Panc1 (cell line): ENCODE data around the gene CD9. TPM values are rescaled to one million over a fixed set of nuclear protein-coding genes. Genes with fewer than 3 reads are reported as not detected.

ENCODE experiments used
- ATAC-seq: fragments of 200-7000 bp; cut with Tn5 transposase; 2 replicates; pipeline ENCODE4 v1.9.1; 2020; ENCODE audit warnings: mild to moderate bottlenecking, moderate library complexity
- BruUV-seq: library from RNA; stranded (reverse); fragments of 400-500 nt; replicated peaks from 2 replicates; lab custom pipeline; 2021; lab: Mats Ljungman, UMichigan
- CTCF ChIA-PET: fragments of 300-600 bp; sonication (Branson Sonifier 250); formaldehyde crosslinking; loops from one replicate; lab custom pipeline; 2022; ENCODE audit warnings: antibody characterized with exemption; lab: Charles Lee
- POLR2A ChIA-PET: fragments of 300-600 bp; sonication (Branson Sonifier 250); formaldehyde crosslinking; loops from one replicate; lab custom pipeline; 2022; ENCODE audit warnings: antibody characterized with exemption; lab: Charles Lee
- DNase-seq: peaks from one replicate; pipeline ENCODE4 v3.0.0-alpha.2; 2010; ENCODE audit warnings: low read depth, low spot score
- H3K27ac ChIP-seq: 2 replicates; pipeline ENCODE4 v1.5.1; 2011; ENCODE audit warnings: mild to moderate bottlenecking, low read length, inconsistent platforms
- H3K27me3 ChIP-seq: fragments of 200-500 bp; sonication (Bioruptor generic); 2 replicates; pipeline ENCODE4 v1.6.0; 2014; ENCODE audit warnings: low read length, inconsistent platforms; ENCODE audit not compliant: control insufficient read depth, insufficient read depth
- H3K36me3 ChIP-seq: fragments of 200-500 bp; sonication (Bioruptor generic); 2 replicates; pipeline ENCODE4 v1.5.1; 2014; ENCODE audit warnings: inconsistent platforms, mild to moderate bottlenecking, low read length, moderate library complexity; ENCODE audit not compliant: control insufficient read depth, insufficient read depth
- H3K4me1 ChIP-seq: 2 replicates; pipeline ENCODE4 v1.5.1; 2011; ENCODE audit warnings: inconsistent platforms, mild to moderate bottlenecking, low read length, moderate library complexity; ENCODE audit not compliant: control insufficient read depth, insufficient read depth
- H3K4me3 ChIP-seq, 2 experiments: 2 replicates each; pipeline ENCODE4 v1.5.1; 2011 to 2012; ENCODE audit warnings: low read depth in 2 of 2, low read length in 2 of 2, mild to moderate bottlenecking in 2 of 2, inconsistent platforms in 1 of 2, moderate library complexity in 1 of 2
- H3K9me3 ChIP-seq: fragments of 200-500 bp; sonication (Bioruptor generic); 2 replicates; pipeline ENCODE4 v1.5.1; 2014; ENCODE audit warnings: low read depth, mild to moderate bottlenecking, inconsistent platforms, low read length, moderate library complexity; ENCODE audit not compliant: control insufficient read depth, insufficient read depth
- CTCF ChIP-seq: fragments of 450-650 bp; IDR thresholded peaks from 2 replicates; pipeline ENCODE4 v1.5.1; 2017; ENCODE audit warnings: mild to moderate bottlenecking
- POLR2AphosphoS5 ChIP-seq: IDR thresholded peaks from 2 replicates; pipeline ENCODE4 v1.6.1; 2012; ENCODE audit warnings: mild to moderate bottlenecking, low read depth, low read length, moderate library complexity
- SIN3A ChIP-seq: IDR thresholded peaks from 2 replicates; pipeline ENCODE4 v1.6.1; 2012; ENCODE audit warnings: low read depth, mild to moderate bottlenecking, low read length, moderate library complexity, borderline replicate concordance; ENCODE audit not compliant: insufficient read depth
- TCF7L2 ChIP-seq: IDR thresholded peaks from 2 replicates; pipeline ENCODE4 v1.6.1; 2011; ENCODE audit warnings: mild to moderate bottlenecking, low read depth, low read length, inconsistent platforms
- in situ Hi-C: cut with HindIII; loops from 2 replicates; pipeline ENCODE4 v1.10.0; 2016; ENCODE audit warnings: low sequenced_read_pairs, low pct_unique_long_range_greater_than_20kb
- intact Hi-C: fragments of 100-400 bp; cut with micrococcal nuclease; formaldehyde crosslinking; loops from one replicate; pipeline ENCODE4 v1.10.0; 2022; ENCODE audit not compliant: unreplicated experiment
- total RNA-seq: library from RNA; stranded (reverse); gene quantifications from one replicate; pipeline ENCODE4 v1.2.1, GENCODE V29; 2021; ENCODE audit not compliant: unreplicated experiment
- TF ChIP-seq, protein P1 (sequence below), 2 experiments: IDR thresholded peaks; 2 replicates each; pipeline ENCODE4 v1.6.1; 2011 to 2012; ENCODE audit warnings: low read depth in 2 of 2, control low read depth in 1 of 2, low read length in 1 of 2, mild to moderate bottlenecking in 1 of 2, moderate library complexity in 1 of 2; ENCODE audit not compliant: insufficient read depth in 1 of 2

CD9 gene
- total RNA-seq, 1 experiment from 2014 or later: 103 TPM

DNA sequence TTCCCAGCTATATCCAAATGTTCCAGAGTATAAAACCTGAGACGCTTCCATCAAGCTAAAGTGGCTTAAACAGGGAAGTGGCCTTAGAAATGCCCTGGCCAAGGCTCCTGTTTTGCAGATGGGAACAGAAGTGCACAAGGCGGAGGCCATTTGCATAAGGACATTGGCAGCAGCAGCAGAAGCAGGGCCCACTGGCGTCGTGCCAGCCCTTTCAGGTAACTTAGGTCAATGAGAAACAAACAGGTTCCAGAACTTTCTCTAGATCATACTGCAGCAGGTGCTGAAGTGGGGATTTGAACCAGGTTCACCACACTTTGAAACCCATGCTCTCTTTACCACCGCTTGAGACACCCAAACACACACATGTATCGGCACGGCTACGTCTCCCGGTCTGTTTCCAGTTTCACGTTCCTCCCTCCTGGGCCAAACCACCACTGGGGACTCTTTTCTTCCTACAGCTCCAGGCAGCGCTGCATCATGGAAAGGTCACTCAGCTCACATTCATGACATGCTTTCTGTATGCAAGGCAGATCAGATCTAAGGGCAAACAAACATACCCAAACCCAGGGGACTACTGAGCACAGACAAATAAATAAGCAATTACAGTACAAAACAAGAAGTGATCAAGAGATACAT is 64.3 kb downstream of the CD9 start:
- DNase-seq (no peak), ATAC-seq (no peak)
- in situ Hi-C loops: no loop called here
- Histone ChIP-seq H3K36me3 (no peaks in the 10 kb centered on the region), H3K27me3 (no peaks in the 10 kb centered on the region), H3K4me1 (no peaks in the 10 kb centered on the region), H3K9me3 (no peaks in the 10 kb centered on the region), H3K4me3 (no peak overlapping the region), H3K27ac (no peak overlapping the region)
- BruUV-seq: no TSS peak
- ChIA-PET CTCF (no interaction called here), POLR2A (no interaction called here)
- TF ChIP-seq, protein P1, sequence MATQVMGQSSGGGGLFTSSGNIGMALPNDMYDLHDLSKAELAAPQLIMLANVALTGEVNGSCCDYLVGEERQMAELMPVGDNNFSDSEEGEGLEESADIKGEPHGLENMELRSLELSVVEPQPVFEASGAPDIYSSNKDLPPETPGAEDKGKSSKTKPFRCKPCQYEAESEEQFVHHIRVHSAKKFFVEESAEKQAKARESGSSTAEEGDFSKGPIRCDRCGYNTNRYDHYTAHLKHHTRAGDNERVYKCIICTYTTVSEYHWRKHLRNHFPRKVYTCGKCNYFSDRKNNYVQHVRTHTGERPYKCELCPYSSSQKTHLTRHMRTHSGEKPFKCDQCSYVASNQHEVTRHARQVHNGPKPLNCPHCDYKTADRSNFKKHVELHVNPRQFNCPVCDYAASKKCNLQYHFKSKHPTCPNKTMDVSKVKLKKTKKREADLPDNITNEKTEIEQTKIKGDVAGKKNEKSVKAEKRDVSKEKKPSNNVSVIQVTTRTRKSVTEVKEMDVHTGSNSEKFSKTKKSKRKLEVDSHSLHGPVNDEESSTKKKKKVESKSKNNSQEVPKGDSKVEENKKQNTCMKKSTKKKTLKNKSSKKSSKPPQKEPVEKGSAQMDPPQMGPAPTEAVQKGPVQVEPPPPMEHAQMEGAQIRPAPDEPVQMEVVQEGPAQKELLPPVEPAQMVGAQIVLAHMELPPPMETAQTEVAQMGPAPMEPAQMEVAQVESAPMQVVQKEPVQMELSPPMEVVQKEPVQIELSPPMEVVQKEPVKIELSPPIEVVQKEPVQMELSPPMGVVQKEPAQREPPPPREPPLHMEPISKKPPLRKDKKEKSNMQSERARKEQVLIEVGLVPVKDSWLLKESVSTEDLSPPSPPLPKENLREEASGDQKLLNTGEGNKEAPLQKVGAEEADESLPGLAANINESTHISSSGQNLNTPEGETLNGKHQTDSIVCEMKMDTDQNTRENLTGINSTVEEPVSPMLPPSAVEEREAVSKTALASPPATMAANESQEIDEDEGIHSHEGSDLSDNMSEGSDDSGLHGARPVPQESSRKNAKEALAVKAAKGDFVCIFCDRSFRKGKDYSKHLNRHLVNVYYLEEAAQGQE (IDR thresholded peaks at IDR 0.05; ENCODE audit: insufficient read depth in 1 of 2, low read depth in 2 of 2, low read length in 1 of 2): no peak
- TF ChIP-seq TCF7L2 (no peak), POLR2AphosphoS5 (no peak), CTCF (no peak), SIN3A (no peak)
- intact Hi-C loops: no loop called here

DNA sequence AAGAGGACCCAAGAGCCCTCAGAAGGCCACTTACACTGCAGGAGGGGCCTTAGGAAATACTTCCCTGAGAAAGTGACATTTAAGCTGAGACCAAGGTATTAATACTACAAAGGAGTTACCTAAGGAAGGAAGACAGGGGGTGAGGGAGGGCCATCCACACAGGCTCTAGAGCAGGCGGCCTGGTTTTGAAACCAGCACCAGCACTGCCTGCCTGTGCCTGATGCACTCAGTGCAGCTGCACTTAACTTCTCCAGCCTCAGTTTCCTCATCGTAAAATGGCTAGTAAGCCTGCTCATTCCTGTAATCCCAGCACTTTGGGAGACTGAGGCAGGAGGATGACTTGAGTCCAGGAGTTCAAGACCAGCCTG is 64.8 kb downstream of the CD9 start:
- Histone ChIP-seq H3K27me3 (no peaks in the 10 kb centered on the region), H3K27ac (no peak overlapping the region), H3K36me3 (no peaks in the 10 kb centered on the region), H3K4me3 (no peak overlapping the region), H3K9me3 (no peaks in the 10 kb centered on the region), H3K4me1 (no peaks in the 10 kb centered on the region)
- intact Hi-C loops: no loop called here
- ChIA-PET CTCF (interaction anchor here (0.7 kb wide), 1 partner anchor 1200 kb away, joined by 6 read pairs; no protein-coding TSS in a partner anchor), POLR2A (no interaction called here)
- in situ Hi-C loops: no loop called here
- no peak for ATAC-seq
- TF ChIP-seq CTCF (no peak), SIN3A (no peak), POLR2AphosphoS5 (no peak), TCF7L2 (no peak)
- TF ChIP-seq, protein P1 (IDR thresholded peaks at IDR 0.05; ENCODE audit: insufficient read depth in 1 of 2, low read depth in 2 of 2, low read length in 1 of 2): no peak
- DNase-seq: no peak
- no TSS peak for BruUV-seq
